Measurements from ENCODE around the gene TMC6.
A peak's percentile ranks its signal among the peaks of the same experiment; 100 is the strongest.

The TMC6 gene

GRCh38 chr17:78101112-78101511, 27.4 kb downstream of the TMC6 start:
- no peak overlapping the region for H3K4me3 ChIP-seq (ENCODE audit: low read depth in 1 of 2, low read length in 1 of 2)
- no peak overlapping the region for H3K27ac ChIP-seq
- TF ChIP-seq CTCF (IDR thresholded peaks at IDR 0.05), result no peak
- H3K4me1 ChIP-seq (ENCODE audit: control insufficient read depth in 1 of 2, insufficient read depth in 1 of 2, low read depth in 1 of 2, low read length in 1 of 2), result no peaks in the 10 kb centered on the region
- peaks cover 91% of the 10 kb centered on the region for H3K36me3 ChIP-seq
- no peaks in the 10 kb centered on the region for H3K9me3 ChIP-seq
- H3K27me3 ChIP-seq, result no peaks in the 10 kb centered on the region

- H3K36me3 ChIP-seq, result peaks cover 97% of the 10 kb centered on the region
- TF ChIP-seq CTCF (IDR thresholded peaks at IDR 0.05), result no peak
- H3K4me1 ChIP-seq (ENCODE audit: control insufficient read depth in 1 of 2, insufficient read depth in 1 of 2, low read depth in 1 of 2, low read length in 1 of 2), result no peaks in the 10 kb centered on the region
- H3K9me3 ChIP-seq, result no peaks in the 10 kb centered on the region
- no peaks in the 10 kb centered on the region for H3K27me3 ChIP-seq
- no peak overlapping the region for H3K27ac ChIP-seq
- H3K4me3 ChIP-seq (ENCODE audit: low read depth in 1 of 2, low read length in 1 of 2), result no peak overlapping the region
These were observed 32.5 kb downstream of the TMC6 start for GRCh38 chr17:78096093-78096492.

- H3K4me3 ChIP-seq (ENCODE audit: low read depth in 1 of 2, low read length in 1 of 2), result no peak overlapping the region
- H3K27me3 ChIP-seq, result no peaks in the 10 kb centered on the region
- H3K36me3 ChIP-seq, result peaks cover 100% of the 10 kb centered on the region
- no peak overlapping the region for H3K27ac ChIP-seq
- H3K9me3 ChIP-seq, result no peaks in the 10 kb centered on the region
- H3K4me1 ChIP-seq (ENCODE audit: control insufficient read depth in 1 of 2, insufficient read depth in 1 of 2, low read depth in 1 of 2, low read length in 1 of 2), result no peaks in the 10 kb centered on the region
- TF ChIP-seq CTCF (IDR thresholded peaks at IDR 0.05), result no peak
These were observed 33.5 kb downstream of the TMC6 start for GRCh38 chr17:78095035-78095434.

GRCh38 chr17:78092794-78093324, 35.7 kb downstream of the TMC6 start:
- H3K36me3 ChIP-seq, result peaks cover 97% of the 10 kb centered on the region
- peaks cover 0 to 3% of the 10 kb centered on the region in 2 experiments for H3K4me1 ChIP-seq (ENCODE audit: control insufficient read depth in 1 of 2, insufficient read depth in 1 of 2, low read depth in 1 of 2, low read length in 1 of 2)
- no peak for TF ChIP-seq CTCF (IDR thresholded peaks at IDR 0.05)
- no peaks in the 10 kb centered on the region for H3K27me3 ChIP-seq
- H3K27ac ChIP-seq, result no peak overlapping the region
- H3K9me3 ChIP-seq, result no peaks in the 10 kb centered on the region
- H3K4me3 ChIP-seq (ENCODE audit: low read depth in 1 of 2, low read length in 1 of 2), result no peak overlapping the region

GRCh38 chr17:78089576-78090281, 38.8 kb downstream of the TMC6 start:
- H3K4me3 ChIP-seq (ENCODE audit: low read depth in 1 of 2, low read length in 1 of 2), result no peak overlapping the region
- peak overlapping the region; percentile 41 for H3K27ac ChIP-seq
- H3K9me3 ChIP-seq, result no peaks in the 10 kb centered on the region
- no peak for TF ChIP-seq CTCF (IDR thresholded peaks at IDR 0.05)
- peaks cover 0 to 3% of the 10 kb centered on the region in 2 experiments for H3K4me1 ChIP-seq (ENCODE audit: control insufficient read depth in 1 of 2, insufficient read depth in 1 of 2, low read depth in 1 of 2, low read length in 1 of 2)
- H3K27me3 ChIP-seq, result no peaks in the 10 kb centered on the region
- peaks cover 91% of the 10 kb centered on the region for H3K36me3 ChIP-seq
